Keratinocyte (primary cell): ENCODE measurements around the gene CHI3L1.

ENCODE experiments used
- EZH2 ChIP-seq: IDR thresholded peaks from one replicate; pipeline ENCODE4 v1.6.1; 2012; ENCODE audit warnings: inconsistent platforms, mild to moderate bottlenecking, low read length, moderate library complexity
- TF ChIP-seq, protein P1 (sequence below), 3 experiments: IDR thresholded peaks in 1 of 3; conservative IDR thresholded peaks in 1 of 3; optimal IDR thresholded peaks in 1 of 3; 2 replicates in 2 of 3; 3 replicates in 1 of 3; pipeline versions ENCODE3 to v1.5.1; 2011; ENCODE audit warnings: low read length in 3 of 3, mild to moderate bottlenecking in 3 of 3, moderate library complexity in 2 of 3, control low read depth in 1 of 3, inconsistent platforms in 1 of 3; ENCODE audit not compliant: insufficient read depth in 2 of 3; ENCODE audit errors: extremely low read depth in 1 of 3

DNA sequence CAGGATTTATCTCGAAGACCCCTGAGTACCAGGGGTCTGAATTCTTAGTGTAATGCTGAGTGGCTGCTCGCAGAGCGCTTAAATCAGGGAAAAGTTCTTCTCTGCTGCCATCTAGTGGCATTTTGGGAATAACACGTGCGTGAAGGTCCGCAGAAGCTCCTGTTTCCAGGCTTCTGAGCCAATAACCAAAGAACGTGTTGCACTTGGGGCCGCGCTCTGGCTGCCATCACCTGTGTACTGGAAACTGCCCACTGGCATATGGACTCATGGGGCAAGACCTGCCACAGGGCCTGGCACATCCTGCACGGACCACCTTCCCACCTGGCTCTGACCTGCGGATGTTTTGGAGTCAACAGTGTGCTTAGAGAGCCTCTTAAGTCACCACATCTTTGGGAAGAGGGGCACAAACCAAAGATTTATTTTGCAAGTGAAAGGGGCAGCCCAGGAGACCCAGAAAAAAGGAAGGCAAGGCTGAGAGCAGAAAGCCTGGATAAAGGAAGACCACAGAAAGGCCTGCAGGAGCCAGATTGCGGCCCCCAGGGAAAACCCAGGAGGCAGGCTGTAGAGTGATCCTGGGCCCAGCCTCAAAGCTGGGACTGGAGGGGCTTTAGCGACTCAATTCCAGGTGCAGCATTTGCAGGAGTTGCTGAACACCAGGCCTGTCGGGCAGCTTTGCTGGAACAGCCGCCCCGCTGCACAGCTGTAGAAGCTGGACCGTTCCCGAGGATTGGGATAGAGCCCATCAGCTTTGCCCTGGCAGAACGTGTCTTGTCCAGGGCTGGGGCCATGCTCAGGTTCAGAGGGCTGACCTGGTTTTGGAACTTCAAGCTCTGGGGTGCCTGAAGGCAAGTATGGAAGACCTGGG lies 30.0 kb upstream of the CHI3L1 start:
- TF ChIP-seq, protein P1, sequence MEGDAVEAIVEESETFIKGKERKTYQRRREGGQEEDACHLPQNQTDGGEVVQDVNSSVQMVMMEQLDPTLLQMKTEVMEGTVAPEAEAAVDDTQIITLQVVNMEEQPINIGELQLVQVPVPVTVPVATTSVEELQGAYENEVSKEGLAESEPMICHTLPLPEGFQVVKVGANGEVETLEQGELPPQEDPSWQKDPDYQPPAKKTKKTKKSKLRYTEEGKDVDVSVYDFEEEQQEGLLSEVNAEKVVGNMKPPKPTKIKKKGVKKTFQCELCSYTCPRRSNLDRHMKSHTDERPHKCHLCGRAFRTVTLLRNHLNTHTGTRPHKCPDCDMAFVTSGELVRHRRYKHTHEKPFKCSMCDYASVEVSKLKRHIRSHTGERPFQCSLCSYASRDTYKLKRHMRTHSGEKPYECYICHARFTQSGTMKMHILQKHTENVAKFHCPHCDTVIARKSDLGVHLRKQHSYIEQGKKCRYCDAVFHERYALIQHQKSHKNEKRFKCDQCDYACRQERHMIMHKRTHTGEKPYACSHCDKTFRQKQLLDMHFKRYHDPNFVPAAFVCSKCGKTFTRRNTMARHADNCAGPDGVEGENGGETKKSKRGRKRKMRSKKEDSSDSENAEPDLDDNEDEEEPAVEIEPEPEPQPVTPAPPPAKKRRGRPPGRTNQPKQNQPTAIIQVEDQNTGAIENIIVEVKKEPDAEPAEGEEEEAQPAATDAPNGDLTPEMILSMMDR (optimal IDR thresholded peaks at IDR 0.05 in 1 of 3, IDR thresholded peaks at IDR 0.05 in 1 of 3, conservative IDR thresholded peaks at IDR 0.05 in 1 of 3; ENCODE audit: extremely low read depth in 1 of 3, insufficient read depth in 2 of 3, low read length in 3 of 3): peak; percentile 66 to 75 (median 72)
- TF ChIP-seq EZH2: no peak
